NCI-H524 (cell line): Measurements from ENCODE around the gene STOM.

Experiments used
- DNase-seq, 2 experiments: peaks; one replicate each; lab custom pipeline; 2025; lab: John Stamatoyannopoulos, UW

STOM gene

DNA sequence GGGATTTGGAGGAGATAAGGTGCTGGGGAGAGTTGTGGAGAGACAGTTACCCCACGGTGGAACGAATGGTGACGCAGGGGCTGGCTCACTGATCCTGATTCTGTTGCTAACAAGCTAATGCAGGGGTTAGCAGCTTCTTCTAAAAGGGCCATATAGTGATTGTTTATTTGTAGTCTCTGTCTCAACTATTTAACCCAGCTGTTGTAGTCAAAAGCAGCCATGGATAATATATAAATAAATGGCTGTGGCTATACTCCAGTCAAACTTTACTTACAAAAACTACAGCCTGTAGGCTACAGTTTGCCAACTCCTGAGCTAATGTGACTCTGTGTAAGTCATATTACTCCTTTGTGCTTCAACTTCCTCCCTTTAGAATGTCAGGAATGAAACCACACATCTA is 21.8 kb downstream of the STOM start:
- no peak for DNase-seq

DNA sequence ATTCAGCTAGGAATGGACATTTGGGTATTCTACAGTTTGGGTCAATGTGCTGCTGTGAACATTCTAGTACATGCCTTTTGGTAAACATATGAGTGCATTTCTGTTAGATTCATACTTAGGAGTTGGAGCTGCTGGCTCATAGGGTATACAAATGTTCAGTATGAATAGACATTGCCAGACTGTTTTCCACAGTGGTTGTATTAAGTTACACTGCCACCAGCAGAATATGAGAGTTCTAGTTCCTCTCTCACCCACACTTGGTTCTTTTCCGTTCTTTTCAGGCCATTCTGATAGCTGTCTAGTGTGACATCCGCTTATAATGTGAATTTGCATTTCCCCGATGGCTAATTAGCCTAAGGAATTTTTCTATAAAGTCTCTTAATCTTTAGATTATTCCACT is 25.0 kb downstream of the STOM start:
- no peak for DNase-seq

DNA sequence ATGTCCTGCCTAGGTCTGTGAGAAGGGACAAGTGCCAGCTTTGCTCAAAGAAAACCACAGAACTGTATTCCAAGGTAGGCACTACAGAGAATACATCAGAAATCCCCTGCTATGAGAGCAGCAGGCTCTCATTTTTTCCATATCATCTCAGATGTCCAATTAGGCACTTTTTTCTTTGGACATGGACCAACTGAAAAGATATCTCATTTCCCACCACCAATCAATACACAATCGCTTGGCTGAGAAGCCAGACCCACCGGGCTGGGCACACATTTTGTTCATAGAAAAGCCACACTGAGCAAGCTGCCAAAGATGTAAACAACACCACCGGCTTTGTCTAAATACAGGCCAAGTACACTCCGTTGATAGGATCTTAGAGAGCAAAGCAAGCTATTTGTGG is 25.9 kb downstream of the STOM start:
- DNase-seq: no peak

DNA sequence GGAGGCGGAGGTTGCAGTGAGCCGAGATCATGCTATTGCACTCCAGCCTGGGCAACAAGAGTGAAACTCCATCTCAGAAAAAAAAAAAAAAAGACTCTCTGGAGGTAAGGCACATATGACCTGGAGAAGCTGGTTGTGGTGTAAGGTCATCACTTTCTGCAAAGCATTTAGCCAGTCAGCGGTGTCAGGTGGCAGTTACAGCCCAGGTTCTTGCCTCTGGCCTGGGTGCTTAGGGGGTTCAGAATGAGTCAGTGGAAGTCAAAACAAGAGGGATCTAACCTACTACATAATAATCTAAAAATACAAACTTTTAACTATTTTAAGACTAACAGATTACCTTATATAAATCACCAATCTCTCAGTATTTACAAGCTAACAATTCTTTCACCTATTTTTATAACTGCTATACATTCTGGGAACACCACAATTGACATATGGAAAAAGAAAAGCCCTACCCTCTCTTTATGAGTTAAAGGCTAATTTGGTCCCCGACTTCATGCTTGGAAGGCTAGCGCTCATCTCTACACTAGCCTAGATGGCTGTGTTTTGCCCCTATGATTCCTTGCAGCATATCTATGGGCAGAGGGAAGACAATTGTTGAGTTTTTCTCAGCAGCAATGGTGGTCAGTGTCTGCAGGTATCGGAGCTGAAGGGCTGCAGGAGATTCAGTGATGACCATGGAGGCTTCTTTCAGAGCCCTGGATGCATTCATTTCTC is 29.2 kb downstream of the STOM start:
- DNase-seq: no peak

DNA sequence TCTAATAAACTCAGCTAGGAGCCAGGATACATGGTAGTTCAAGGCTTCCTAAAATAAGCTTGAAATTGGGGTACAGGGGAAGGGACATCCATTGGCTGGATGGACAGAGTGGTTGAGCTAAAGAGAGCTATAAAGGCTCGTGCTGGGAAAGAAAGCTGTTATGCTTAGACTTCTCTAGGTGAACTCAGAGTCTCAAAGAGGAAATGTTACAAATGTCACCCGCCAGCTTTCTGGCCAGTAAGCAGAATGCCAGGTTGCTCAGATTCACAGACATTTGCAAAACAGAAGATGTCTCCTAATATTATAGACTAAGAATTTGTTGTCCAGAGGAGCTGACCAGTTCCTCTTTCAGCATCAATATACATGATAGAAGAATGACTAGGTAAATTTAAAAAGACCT is 30.6 kb downstream of the STOM start:
- DNase-seq: no peak

DNA sequence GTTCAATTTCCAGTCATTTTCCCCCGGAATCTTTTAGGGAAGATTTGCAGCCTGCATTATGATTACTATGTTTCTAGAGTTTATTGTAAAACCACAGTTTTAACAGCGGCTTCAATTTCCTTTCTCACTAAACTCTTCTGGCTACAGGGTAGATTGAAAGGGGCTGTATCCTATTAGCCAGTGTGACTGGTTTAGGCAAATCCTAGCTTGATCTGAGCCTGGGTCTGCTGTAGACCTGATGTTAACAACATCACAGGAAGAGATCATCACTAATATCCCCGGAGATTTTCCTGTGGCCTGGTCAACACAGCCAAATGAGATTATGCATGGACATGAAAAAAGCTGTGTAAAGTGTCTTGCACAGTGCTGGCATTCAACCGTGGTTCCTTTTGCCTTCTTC is 33.4 kb downstream of the STOM start:
- no peak for DNase-seq

DNA sequence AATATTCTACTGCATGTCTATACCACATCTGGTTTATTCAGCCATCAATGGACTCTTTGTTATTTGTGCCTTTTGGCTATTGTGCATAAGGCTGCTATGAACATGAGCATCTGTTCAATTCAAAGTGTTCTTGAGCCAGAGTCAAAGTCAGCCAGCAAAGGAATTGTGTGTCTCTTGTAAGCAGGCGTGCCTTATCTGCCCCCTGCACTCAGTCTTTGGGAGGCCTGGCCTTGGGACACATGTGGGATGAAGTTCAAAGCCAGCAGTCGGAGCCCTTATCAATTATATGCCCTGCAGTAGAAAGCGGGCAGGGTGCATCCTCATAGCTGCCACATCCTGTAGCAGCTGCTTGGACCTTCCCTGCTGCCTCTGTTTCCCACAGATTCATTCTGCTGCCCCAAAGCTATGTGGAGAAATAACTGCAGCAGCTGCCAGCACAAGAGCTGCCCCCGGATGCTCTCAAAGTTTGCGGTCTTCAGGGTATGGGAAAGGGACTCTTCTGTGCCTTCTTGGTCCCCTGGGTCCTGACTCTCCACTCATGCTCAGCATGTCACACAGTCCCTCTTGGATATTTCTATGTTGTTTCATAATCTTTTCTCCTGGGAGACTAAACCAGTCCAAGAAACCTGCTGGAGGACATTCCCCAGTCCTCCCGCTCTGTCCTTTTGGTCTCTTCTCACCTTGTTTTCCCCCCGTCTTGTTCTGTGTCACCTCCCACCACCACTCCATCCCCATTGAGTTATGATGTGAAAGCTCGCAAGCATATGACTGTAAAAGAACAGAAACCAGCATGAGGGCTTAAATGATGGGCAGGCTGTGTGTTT is 35.9 kb downstream of the STOM start:
- DNase-seq: no peak

DNA sequence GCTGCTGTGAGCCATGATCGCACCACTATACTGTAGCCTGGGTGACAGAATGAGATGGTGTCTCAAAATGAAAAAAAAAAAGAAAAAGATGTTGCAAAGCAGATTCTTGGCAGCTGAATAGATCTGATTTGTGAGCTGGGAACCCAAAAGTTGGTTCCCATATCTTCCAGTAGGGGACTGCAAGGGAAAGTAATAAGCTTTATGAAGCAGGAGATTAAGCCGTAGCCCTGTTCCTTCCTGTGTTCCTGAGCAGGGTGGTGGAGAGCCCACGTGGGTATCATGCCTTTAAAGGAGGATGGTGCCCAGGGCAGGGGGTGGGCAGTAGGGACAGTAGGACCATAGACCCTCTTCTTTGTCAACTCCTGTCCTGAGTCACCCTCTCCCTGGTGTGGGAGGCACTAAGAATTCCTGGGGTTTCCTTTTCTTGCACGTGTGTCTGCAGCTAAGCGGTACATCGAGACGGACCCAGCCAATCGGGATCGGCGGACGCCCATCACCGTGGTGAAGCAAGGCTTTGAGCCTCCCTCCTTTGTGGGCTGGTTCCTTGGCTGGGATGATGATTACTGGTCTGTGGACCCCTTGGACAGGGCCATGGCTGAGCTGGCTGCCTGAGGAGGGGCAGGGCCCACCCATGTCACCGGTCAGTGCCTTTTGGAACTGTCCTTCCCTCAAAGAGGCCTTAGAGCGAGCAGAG is 37.9 kb downstream of the STOM start:
- DNase-seq: no peak

DNA sequence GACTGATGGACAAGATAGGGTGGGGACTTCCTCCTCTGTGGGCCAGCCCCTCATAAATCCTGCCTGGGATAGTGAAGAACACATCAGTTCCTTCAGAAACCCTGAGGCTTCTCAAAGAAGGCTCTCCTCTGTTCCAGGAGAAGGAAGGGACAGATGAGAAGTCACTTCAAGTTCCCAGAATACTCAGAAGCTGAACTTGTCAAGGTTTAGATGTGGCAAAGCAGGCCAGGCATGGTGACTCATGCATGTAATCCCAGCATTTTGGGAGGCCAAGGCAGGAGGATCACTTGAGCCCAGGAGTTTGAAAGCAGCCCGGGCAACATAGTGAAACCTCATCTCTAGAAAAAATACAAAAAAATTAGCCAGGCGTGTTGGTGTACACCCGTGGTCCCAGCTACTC is 38.5 kb downstream of the STOM start:
- DNase-seq: no peak

DNA sequence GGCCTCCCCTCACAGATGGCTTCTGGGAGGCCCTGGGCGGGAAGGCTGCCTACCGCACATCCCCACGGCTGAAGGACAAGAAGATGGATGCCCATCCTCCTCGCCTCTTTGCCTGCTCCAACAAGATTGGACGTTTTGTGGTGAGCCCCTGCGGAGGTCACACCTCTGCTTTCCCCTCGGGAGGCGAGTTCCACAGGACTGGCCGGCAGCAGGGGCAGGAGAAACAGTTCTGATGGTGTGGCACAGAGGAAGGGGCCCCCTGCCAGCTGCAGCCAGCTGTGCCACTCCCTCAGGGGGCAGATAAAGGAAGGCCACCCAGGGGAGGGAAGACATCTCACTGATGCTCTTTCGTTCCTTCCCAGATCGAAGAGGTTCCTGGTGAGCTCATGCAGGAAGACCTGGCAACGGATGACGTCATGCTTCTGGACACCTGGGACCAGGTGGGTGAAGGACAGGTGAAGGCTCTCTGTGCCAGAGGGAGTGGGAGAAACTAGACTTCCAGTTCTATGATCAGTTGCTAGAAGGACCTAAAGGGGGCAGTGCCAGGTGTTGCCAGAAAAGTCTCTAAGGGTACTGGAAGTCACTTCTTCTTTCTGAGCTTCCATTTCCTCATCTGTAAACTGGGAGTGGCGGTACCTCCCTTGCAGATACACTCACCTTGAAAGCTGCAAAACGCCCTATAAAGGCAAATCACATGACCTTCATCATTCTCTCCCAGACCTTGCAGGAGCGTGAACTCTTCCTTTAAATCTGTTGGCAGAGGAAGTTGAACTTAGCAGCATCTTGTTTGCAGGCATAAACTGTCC is 41.0 kb downstream of the STOM start:
- DNase-seq: no peak

DNA sequence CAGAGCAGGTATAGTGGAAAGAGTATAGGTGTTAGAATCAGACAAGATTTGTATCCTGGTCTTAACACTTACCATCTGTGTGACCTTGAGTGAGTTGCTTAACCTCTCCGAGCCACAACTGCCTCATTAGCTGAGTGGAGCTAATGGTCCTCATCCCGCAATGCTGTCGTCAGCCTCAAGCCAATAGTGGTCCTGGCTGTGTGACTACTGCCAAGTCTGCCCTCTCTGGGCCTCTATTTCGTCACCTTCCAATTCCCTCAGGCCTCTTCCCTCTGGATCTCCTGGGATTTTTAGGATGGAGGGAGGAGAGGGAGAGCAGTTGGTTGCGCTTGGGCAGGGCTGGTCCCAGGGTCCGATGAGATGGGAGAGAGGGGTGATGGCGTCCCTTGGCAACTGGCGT is 41.6 kb downstream of the STOM start:
- DNase-seq: no peak

DNA sequence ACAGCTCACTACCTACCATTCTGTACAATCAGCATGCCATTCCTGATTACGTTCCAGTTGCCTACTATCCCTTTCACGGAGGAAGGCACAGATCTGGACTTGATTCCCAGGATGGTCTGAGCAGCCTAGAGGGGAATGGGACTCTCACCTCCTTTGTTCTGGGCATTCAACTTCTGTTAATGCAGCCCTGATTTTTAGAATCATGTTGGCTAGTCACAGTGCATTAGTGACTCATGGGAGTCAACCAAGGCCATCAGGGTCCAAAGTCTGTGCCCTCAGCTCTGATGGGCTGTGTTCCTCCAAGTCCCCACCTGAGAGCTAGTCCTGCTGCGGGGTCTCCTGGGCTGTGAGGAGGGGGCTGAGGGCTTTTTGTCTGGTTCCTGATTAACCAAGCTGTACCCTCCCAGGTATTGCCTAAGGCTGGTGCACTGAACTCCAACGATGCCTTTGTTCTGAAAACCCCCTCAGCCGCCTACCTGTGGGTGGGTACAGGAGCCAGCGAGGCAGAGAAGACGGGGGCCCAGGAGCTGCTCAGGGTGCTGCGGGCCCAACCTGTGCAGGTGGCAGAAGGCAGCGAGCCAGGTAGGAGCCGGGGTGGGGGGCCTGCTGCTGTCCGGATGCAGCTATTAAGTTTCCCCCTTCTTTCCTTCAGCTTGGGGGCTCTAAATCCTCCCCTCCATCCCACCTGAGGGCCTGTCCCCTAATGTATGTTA is 43.0 kb downstream of the STOM start:
- no peak for DNase-seq

DNA sequence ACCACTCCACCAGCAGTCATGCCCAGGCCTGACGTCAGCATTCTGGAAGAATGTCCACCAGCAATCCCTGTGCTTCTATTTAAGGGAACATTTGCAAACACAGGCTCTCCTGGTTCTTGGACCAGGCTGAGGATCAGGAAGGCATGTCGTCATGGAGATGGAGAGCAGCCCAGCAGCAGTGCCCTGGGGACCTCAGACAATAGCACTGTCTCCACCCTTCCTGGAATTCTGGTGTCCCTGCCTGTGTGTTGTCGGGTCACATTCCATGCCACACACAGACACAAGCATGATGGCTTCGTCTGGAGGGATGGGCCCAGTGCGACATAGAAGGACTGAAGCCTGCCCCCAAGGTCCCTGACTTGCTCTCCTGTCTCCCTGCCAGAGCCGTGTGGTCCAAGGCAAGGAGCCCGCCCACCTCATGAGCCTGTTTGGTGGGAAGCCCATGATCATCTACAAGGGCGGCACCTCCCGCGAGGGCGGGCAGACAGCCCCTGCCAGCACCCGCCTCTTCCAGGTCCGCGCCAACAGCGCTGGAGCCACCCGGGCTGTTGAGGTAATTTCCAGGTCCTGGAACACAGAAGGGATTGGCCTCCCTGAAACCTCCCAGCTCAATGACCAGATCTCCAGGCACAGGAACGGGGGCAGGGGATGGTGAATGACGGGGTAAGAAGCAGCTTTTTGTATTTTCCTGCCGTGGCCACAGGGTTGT is 43.8 kb downstream of the STOM start:
- no peak for DNase-seq

DNA sequence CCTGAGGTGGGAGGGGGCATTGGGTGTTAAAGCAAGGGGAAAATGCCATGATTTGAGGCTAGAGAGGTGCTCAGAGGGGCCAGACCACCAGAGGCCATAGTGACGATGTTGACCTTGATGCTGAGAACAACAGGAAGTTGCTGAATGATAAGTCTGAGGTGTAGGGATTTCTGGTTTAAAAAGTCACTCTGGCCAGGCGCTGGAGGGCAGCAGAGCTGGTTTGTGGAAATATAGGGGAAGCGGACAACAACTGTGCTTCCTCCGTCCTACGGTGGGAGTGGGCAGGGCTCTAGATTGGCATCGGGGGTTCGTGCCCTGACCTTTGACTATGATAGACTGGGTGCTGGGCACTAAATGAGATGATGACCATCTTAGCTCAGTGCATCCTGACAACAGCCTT is 44.7 kb downstream of the STOM start:
- no peak for DNase-seq

DNA sequence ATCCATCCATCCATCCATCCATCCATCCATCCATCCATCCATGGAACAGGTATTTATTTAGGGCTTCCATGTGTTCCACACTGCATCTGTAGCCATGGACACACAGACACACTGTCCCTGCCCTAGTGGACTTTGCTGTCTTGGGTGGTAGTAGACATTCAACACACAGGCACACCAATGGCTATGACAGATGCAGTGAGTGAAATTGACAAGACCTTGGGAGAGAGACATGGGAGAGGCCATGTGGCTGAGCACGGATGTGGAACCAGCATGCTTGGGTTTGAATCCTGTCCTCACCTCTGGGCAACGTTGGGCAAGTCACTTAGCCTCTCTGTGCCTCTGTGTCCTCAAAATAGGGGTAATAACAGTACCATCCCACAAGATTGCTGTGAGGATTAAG is 45.3 kb downstream of the STOM start:
- DNase-seq: no peak

DNA sequence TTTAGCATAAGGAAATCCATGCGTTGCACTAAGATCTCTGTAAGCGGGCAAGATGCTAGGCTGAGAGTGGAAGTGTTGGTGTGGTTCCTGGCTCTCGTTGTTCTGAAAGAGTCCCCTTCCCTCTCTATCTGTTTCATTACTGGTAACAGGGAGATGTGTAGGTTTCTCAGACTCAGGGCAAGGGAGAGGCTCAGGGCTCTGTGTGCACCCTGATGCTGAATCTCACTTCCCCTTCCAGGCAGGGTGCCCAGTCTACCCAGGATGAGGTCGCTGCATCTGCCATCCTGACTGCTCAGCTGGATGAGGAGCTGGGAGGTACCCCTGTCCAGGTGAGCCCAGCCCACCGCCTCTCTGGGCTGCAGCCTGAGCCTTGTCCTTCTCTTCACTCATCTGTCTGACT is 45.7 kb downstream of the STOM start:
- no peak for DNase-seq

DNA sequence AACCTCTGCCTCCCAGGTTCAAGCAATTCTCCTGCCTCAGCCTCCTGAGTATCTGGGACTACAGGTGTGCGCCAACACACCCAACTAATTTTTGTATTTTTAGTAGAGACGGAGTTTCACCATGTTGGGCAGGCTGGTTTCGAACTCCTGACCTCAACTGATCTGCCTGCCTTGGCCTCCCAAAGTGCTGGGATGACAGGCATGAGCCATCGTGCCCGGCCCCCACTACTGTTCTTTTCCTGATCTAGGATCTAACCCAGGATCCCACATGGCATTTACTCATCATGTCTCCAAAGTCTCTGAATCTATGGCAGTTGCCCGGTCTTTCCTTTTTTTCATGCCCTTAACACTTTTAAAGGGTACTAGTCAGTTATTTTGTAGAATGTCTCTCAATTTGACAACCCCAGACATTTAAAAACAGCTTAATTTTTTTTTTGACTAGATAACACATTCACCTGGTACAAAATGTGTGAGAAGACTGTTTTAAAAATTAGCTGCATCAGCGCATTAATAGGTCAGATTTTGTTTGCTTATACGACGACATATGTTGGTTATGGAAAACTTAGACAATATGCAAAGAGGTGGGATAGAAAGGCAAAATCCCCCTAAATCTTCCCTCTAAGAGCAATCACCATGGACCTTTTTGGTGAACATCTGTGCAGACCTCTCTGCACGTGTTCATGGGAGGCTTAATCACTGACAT is 46.5 kb downstream of the STOM start:
- peak; percentile 64 to 79 for DNase-seq

DNA sequence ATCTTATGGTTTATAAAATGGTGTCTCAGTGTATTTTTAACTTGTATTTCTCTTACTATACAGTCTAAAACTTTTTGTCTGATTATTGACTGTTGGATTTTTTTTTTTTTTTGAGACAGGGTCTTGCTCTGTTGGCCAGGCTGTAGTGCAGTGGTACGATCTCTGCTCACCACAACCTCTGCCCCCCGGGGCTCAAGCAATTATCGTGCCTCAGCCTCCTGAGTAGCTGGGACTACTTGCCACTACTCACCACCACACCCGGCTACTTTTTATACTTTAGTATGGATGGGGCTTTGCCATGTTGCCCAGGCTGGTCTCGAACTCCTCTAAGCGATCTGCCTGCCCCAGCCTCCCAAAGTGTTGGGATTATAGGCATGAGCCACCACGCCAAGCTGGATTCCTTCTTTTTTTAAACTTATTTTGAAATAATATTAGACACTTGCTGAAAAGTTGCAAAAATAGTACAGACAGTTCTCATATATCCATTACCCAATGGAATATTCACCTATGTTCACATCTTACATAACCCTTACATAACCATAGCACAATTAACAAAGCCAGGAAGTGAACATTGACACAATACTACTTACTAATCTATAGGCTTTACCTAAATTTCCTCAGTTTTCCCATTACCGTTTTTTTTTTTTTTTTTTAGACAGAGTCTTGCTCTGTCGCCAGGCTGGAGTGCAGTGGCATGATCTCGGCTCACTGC is 47.2 kb downstream of the STOM start:
- DNase-seq: no peak

DNA sequence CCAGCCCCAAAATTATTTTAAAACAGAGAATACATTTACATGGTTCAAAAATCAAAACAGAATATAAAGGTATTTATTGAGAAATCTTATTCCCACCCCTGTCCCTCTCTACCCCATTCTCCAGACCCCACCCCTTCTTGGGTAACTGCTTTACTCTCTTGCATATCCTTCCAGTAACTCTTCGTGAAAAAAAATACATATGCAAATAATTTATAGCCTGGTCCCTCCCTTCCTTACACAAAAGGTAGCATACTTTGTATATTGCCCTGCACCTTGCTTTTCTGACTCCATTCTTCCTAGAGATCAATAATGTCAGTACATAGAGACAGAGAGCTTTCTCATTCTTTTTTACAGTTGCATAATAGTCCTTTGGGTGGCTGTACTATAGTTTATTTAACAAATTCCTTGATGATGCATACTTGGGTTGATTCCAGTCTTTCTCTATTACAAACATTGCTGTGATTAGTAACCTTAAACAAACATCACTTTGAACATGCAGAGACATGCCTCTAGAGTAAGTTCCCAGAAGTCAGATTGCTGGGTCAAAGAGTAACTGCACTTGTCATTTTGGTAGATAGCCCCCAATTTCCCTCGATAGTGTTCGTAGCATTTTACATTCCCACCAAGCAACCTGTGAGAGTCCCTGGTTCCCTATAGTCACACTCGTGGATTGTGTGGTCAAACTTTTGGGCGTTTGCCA is 47.9 kb downstream of the STOM start:
- DNase-seq: no peak
